ENCODE results near the gene MPL.

GRCh38 chr1:43329995-43330751 is 7.4 kb upstream of the MPL start:
- TF ChIP-seq CTCF (IDR thresholded peaks at IDR 0.05 in 4 of 5, conservative IDR thresholded peaks at IDR 0.05 in 1 of 5) (no peak), POLR2A (IDR thresholded peaks at IDR 0.05) (no peak)

Measured in gastrocnemius medialis (tissue), 4 donors.